Activated naive CD8-positive, alpha-beta T cell treated with anti-CD3 and anti-CD28 coated beads, Interleukin-2, amount 50 U/mL, for 24 hours (primary cell): ENCODE measurements around the gene BMP2K.

Source experiments
- ATAC-seq: fragments of 150-1000 bp; cut with Tn5 transposase; one replicate; pipeline ENCODE4 v1.10.0; 2021
- DNase-seq: peaks from one replicate; pipeline ENCODE4 v3.0.0; 2021
- H3K27ac Mint-ChIP-seq: one replicate; pipeline ENCODE4 v1.8.0; 2021; ENCODE audit warnings: mild to moderate bottlenecking, mixed read lengths
- H3K27me3 Mint-ChIP-seq: one replicate; pipeline ENCODE4 v1.8.0; 2021; ENCODE audit warnings: mixed read lengths
- H3K36me3 Mint-ChIP-seq: one replicate; pipeline ENCODE4 v1.8.0; 2021; ENCODE audit warnings: low read depth, mixed read lengths
- H3K4me1 Mint-ChIP-seq: one replicate; pipeline ENCODE4 v1.8.0; 2021; ENCODE audit warnings: mixed read lengths
- H3K4me3 Mint-ChIP-seq: one replicate; pipeline ENCODE4 v1.8.0; 2021; ENCODE audit warnings: mild to moderate bottlenecking, moderate library complexity, mixed read lengths
- H3K9me3 Mint-ChIP-seq: one replicate; pipeline ENCODE4 v1.8.0; 2021; ENCODE audit warnings: mixed read lengths

BMP2K gene

DNA sequence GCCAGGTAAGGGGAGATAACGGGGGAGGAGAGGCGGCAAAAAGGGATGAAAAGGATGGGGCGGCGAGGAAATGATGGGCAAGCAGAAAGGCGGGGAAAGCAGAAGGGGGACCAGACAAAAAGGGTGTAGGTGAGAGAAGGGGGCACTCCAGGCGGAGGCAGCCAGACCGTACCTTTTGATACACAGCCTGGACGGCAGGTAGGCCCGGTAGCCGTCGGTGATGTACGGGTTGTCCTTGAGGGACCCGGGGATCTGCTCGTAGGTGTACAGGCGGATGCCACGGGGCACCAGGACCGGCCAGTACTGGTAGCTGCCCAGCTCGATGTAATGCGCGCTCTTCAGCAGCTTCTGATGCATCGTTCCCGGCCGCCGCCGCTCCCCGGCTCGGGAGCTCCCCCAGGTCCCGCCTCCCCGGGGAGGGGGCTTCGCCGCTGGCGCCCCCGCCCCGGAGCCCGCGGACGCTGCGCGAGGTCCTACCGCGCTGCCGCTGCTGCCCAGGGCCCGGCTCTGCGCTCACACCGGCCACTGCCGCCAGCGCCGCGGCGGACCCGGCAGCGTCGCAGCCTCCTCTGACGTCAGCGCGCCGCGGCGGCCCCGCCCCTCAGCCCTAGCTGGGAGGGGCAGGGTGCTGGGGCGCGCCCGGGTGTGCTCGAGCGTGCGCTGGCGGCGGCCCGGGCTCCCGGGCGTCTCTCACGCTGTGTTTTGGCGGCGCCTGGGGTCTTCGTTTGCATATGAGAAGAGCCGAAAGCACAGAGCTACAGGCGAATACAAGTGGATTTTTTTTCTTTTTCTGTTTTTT, 162.9 kb downstream of the BMP2K start, which contains the start of gene PAQR3:
PAQR3 (minus strand) TSS at position 571 of the 799 bp plus-strand sequence; CDS start at position 357, 214 bp downstream.
- peaks cover 12% of the 10 kb centered on the region for H3K27me3 Mint-ChIP-seq
- peak; percentile 88 for DNase-seq
- H3K9me3 Mint-ChIP-seq, result no peaks in the 10 kb centered on the region
- peak within 1 kb of the TSS; percentile 97 for H3K4me3 Mint-ChIP-seq
- peak within 1 kb of the TSS; percentile 77 for H3K27ac Mint-ChIP-seq
- peaks cover 38% of the 10 kb centered on the region for H3K4me1 Mint-ChIP-seq
- ATAC-seq, result peak; percentile 98
- no peaks in the 10 kb centered on the region for H3K36me3 Mint-ChIP-seq

DNA sequence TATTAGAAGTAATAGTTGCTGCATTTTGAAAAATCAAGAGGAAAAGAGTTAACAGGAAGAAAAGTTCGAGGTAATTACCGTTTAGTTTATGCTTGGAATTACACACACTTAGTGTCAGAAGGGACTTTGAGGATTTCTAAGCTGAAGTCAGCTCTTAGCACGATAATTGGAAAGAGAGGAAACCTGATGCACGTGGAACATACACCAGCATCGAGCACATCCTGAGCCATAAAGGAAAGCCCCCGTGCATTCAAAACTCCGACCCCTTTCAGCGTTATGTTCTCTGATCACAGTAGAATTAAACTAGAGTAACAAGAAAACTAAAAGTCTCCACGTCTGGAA, 163.5 kb downstream of the BMP2K start:
- peaks cover 17% of the 10 kb centered on the region for H3K27me3 Mint-ChIP-seq
- no peaks in the 10 kb centered on the region for H3K36me3 Mint-ChIP-seq
- no peaks in the 10 kb centered on the region for H3K9me3 Mint-ChIP-seq
- peaks cover 43% of the 10 kb centered on the region for H3K4me1 Mint-ChIP-seq
- ATAC-seq, result no peak
- no peak for DNase-seq
- H3K4me3 Mint-ChIP-seq, result peak overlapping the region; percentile 80
- H3K27ac Mint-ChIP-seq, result peak overlapping the region; percentile 60

DNA sequence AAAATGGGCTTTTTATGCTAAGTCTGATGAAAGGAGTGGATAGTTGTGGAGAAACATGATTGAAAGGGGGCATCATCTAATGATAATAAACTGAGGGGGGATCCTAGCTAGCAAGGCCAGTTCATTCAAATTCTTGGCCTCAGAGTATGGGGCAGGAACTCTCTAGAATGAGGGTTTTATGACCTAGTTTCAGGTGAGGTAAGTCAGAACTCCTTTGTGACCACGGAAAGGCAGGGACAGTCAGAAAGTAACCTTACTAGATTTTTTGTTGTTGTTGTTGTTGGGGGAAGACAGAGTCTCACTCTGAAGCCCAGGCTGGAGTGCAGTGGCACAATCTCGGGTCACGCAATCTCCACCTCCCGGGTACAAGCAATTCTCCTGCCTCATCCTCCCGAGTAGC, 164.6 kb downstream of the BMP2K start:
- Mint-ChIP-seq H3K36me3 (no peaks in the 10 kb centered on the region), H3K27ac (no peak overlapping the region), H3K9me3 (no peaks in the 10 kb centered on the region), H3K27me3 (peaks cover 23% of the 10 kb centered on the region), H3K4me3 (no peak overlapping the region), H3K4me1 (peaks cover 51% of the 10 kb centered on the region)
- ATAC-seq, result no peak
- DNase-seq, result no peak

DNA sequence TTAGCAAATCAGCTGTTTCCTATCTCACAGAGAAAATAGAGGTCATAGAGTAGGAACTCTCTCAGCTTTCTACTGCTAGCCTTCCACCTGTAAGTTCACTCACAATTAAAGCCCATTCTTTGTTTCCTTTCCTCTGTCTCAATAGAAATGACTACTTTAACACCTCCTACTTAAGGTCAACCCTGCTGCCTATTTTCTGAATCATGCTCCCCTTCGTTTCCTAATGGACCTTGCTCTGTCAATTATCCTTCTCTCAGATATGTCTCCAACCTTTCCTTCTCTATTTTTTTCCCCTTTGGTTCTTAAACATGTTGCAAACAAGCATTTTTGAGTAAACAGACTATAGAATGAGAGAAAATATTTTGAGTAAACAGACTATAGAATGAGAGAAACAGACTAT, 168.2 kb downstream of the BMP2K start:
- Mint-ChIP-seq H3K36me3 (no peaks in the 10 kb centered on the region), H3K27me3 (peaks cover 44% of the 10 kb centered on the region), H3K4me3 (no peak overlapping the region), H3K4me1 (peaks cover 33% of the 10 kb centered on the region), H3K27ac (no peak overlapping the region), H3K9me3 (no peaks in the 10 kb centered on the region)
- ATAC-seq, result peak; percentile 25
- DNase-seq, result no peak

DNA sequence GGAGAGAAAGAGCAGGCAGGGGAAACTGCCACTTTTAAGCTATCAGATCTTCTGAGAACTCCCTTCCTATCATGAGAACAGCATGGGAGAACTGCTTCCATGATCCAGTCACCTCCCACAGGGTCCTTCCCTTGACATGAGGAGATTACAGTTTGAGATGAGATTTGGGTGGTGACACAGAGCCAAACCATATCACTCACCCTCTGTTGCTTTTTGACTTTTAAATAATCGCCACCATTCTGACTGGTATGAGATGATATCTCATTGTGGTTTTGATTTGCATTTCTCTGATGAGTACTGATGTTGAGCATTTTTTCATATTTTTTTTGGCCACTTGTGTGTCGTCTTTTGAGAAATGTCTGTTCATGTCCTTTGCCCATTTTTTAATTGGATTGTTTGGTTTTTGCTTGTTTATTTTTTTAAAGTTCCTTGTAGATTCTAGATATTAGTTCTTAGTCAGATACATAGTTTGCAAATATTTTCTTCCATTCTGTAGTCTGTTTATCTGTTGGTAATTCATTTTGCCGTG, 169.6 kb downstream of the BMP2K start:
- no peak overlapping the region for H3K27ac Mint-ChIP-seq
- no peak overlapping the region for H3K4me3 Mint-ChIP-seq
- H3K4me1 Mint-ChIP-seq, result peaks cover 21% of the 10 kb centered on the region
- peaks cover 42% of the 10 kb centered on the region for H3K27me3 Mint-ChIP-seq
- H3K9me3 Mint-ChIP-seq, result no peaks in the 10 kb centered on the region
- DNase-seq (no peak), ATAC-seq (peak; percentile 81)
- H3K36me3 Mint-ChIP-seq, result no peaks in the 10 kb centered on the region

DNA sequence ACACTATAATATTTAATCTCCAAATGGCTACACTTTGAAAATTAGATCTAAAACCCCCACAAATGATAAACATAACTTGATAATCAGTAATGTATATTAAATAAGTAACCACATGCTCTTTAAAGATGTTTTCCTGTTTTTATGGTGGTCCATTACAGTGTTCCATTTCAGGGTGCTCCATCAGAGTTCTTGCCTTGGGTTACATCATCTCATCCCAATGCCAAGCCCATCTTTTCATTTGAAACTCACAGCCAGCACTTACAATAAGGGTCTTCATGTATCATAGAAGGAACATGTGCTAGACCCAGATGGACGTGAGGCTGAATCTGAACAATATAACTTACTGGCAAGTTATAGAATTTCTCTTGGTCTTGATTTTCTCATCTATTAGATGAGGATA, 173.6 kb downstream of the BMP2K start:
- H3K4me1 Mint-ChIP-seq, result peaks cover 12% of the 10 kb centered on the region
- DNase-seq (no peak), ATAC-seq (no peak)
- H3K4me3 Mint-ChIP-seq, result no peak overlapping the region
- H3K27ac Mint-ChIP-seq, result no peak overlapping the region
- H3K36me3 Mint-ChIP-seq, result no peaks in the 10 kb centered on the region
- no peaks in the 10 kb centered on the region for H3K9me3 Mint-ChIP-seq
- H3K27me3 Mint-ChIP-seq, result peaks cover 33% of the 10 kb centered on the region

DNA sequence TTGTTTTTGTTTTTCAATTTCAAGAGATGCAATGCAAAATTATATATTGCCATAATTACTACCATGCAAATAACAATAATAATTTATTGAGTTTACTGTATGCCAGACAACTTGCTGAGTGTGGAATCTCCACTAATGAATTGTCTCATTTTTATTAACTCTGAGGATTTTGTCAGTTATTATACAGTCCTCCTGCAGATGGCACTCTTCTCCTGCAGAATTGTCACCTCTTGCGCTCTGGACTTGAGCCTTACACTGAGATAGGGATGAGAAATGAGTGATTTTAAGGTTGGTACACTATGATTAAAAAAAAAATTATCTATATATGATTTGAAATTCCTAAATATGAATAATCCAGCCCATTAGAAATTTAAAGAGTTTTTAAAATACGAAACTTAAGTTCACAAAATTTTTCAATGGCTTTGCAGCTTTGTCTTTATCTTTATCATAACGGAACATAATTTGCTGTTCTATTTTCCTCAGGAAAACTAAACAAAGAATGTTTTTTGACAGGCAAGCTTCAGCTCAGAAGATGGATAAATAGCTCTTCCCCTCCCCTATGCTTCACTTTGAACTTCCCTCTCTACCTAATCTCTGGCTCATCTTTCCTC, 175.8 kb downstream of the BMP2K start:
- no peak overlapping the region for H3K27ac Mint-ChIP-seq
- no peak overlapping the region for H3K4me3 Mint-ChIP-seq
- H3K4me1 Mint-ChIP-seq, result no peaks in the 10 kb centered on the region
- no peaks in the 10 kb centered on the region for H3K36me3 Mint-ChIP-seq
- H3K9me3 Mint-ChIP-seq, result no peaks in the 10 kb centered on the region
- peaks cover 16% of the 10 kb centered on the region for H3K27me3 Mint-ChIP-seq
- ATAC-seq (peak; percentile 65), DNase-seq (no peak)

DNA sequence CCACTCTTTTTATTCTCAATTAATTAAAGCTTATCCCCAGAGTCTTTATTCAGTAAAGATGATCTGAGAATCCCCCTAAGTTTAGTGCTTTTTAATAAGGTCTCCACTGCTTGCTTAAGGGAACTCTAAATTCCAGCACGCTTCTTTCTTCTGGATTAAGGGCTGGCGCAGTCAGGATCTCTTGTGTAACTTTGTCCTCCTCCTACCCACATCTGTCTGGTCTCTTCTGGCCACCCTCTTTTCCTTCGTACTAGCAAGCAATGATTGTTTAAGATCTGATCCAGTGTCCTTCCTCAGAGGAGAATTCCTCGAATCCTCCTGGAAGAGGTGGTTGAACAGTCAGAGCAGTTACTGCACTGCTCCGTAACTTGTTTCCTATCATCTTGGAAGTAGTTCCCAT, 177.1 kb downstream of the BMP2K start:
- no peak for DNase-seq
- no peak overlapping the region for H3K4me3 Mint-ChIP-seq
- H3K27ac Mint-ChIP-seq, result no peak overlapping the region
- no peaks in the 10 kb centered on the region for H3K36me3 Mint-ChIP-seq
- peaks cover 7% of the 10 kb centered on the region for H3K27me3 Mint-ChIP-seq
- no peak for ATAC-seq
- H3K9me3 Mint-ChIP-seq, result no peaks in the 10 kb centered on the region
- H3K4me1 Mint-ChIP-seq, result no peaks in the 10 kb centered on the region

DNA sequence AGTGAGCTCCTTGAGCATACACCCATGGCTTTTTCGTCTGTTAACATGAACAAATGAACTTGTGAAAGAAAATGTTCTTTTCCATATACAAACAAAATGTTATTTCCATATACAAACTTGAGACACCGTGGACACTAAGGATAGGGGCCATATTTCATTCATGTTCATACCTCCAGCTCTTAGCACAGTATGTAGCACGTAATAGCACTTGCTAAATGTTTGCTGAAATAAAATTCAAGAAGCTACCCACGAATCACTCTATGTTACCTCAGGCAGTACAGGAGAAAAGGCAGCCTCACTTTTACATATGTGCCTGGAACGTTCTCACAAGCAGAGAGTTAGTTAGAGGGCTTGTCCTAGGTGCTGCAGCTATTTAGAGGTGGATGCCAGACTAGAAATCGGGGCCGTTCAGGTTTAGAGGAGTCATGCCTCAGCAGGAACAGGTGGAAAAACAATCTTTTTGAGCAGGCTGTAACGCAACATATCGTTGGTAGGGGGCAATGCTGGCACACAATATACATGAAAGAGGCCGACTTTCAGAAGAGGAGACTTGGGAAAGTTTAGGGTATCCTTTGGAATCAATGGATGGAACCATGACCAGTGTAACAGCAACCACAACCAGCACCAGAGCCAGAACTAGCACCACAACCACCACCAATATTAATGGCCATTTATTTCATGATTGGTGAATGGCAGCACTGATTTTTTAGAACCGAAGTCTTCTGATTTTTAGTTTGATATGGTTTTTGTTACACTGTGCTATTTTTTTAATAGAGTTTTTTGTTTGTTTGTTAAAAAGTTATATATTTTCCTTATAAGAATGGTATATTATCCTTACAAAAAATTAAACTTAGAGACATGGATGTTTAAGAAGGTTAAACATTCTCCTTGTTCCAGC, 177.9 kb downstream of the BMP2K start:
- ATAC-seq (no peak), DNase-seq (no peak)
- H3K27me3 Mint-ChIP-seq, result peaks cover 6% of the 10 kb centered on the region
- H3K9me3 Mint-ChIP-seq, result no peaks in the 10 kb centered on the region
- H3K36me3 Mint-ChIP-seq, result no peaks in the 10 kb centered on the region
- no peaks in the 10 kb centered on the region for H3K4me1 Mint-ChIP-seq
- no peak overlapping the region for H3K4me3 Mint-ChIP-seq
- no peak overlapping the region for H3K27ac Mint-ChIP-seq

DNA sequence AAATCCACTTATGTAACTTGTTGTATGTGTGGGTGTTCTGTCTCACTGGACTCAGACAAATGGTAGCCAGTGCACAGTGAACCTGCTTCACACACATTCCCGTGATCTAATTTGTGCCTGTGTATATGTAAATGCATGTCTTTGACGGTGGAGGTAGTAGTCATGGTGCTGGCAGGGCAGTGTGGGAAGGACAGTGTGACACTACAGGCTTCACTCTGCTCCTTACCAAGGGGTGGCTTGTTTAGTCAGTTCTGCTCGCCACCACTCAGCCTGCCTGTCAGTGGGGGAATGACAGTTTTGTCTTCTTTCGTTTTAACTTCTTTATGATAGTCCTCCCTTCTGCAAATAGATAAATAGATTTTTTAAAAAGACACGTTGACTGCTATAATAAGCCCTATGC, 180.8 kb downstream of the BMP2K start:
- Mint-ChIP-seq H3K36me3 (no peaks in the 10 kb centered on the region), H3K27me3 (peaks cover 3% of the 10 kb centered on the region)

DNA sequence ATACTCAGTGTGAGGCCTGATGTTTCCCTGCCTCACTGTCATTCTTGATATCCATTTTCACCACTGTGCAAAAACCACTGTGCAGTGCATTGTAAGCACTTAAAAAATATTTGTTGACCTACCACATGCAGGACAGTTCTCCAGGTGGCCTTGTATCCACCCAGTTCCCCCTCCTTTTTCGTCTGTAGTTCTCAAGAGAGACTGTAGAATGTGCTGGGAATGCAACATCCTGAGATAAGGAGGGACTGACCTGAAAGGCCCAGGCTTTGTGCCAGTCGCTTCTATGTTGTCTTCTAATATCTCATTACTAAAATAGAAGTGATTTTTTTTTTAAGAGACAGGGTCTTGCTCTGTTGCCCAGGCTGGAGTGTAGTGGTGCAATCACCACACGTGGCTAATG, 184.8 kb downstream of the BMP2K start:
- H3K36me3 Mint-ChIP-seq, result no peaks in the 10 kb centered on the region
- no peak for ATAC-seq
- H3K27me3 Mint-ChIP-seq, result no peaks in the 10 kb centered on the region

More for the DNA sequence above, 180.8 kb downstream of the BMP2K start:
- Mint-ChIP-seq H3K4me1 (no peaks in the 10 kb centered on the region), H3K4me3 (no peak overlapping the region), H3K9me3 (no peaks in the 10 kb centered on the region), H3K27ac (no peak overlapping the region)
- DNase-seq (no peak), ATAC-seq (no peak)

More for the DNA sequence above, 184.8 kb downstream of the BMP2K start:
- H3K4me1 Mint-ChIP-seq, result no peaks in the 10 kb centered on the region
- H3K4me3 Mint-ChIP-seq, result no peak overlapping the region
- H3K9me3 Mint-ChIP-seq, result no peaks in the 10 kb centered on the region
- DNase-seq, result no peak
- H3K27ac Mint-ChIP-seq, result no peak overlapping the region
